Fibroblast of lung (primary cell): ENCODE data around the gene SPOCK1. TPM values are rescaled to one million over a fixed set of nuclear protein-coding genes. Genes with fewer than 3 reads are reported as not detected.
A peak's percentile ranks its signal among the peaks of the same experiment; 100 is the strongest.

Experiments
- DNase-seq, 2 donors: peaks; one replicate each; pipeline versions ENCODE4 v3.0.0 to v3.0.0-alpha.2; 2010; ENCODE audit warnings: low read depth in 2 of 2
- H2AFZ ChIP-seq: 2 replicates; pipeline ENCODE4 v1.5.1; 2012; ENCODE audit warnings: low read length, control low read depth, inconsistent platforms
- H3K27ac ChIP-seq: 2 replicates; pipeline ENCODE4 v1.5.1; 2011; ENCODE audit warnings: low read length, control low read depth; ENCODE audit not compliant: insufficient read depth
- H3K27me3 ChIP-seq: 2 replicates; pipeline ENCODE4 v1.5.1; 2011; ENCODE audit warnings: mild to moderate bottlenecking, low read length; ENCODE audit not compliant: control insufficient read depth, insufficient read depth
- H3K36me3 ChIP-seq: 2 replicates; pipeline ENCODE4 v1.5.1; 2011; ENCODE audit warnings: low read length; ENCODE audit not compliant: control insufficient read depth, insufficient read depth
- H3K4me1 ChIP-seq: 2 replicates; pipeline ENCODE4 v1.5.1; 2011; ENCODE audit warnings: low read length; ENCODE audit not compliant: control insufficient read depth, insufficient read depth; ENCODE audit errors: extremely low read depth
- H3K4me2 ChIP-seq: 2 replicates; pipeline ENCODE4 v1.5.1; 2011; ENCODE audit warnings: low read length, control low read depth; ENCODE audit not compliant: insufficient read depth; ENCODE audit errors: extremely low read depth
- H3K4me3 ChIP-seq, 4 experiments: fragments of 200-600 bp in 1 of 4; sonication (generic) in 1 of 4; replicated peaks in 1 of 4; 2 replicates each; pipeline ENCODE4 v1.5.1; 2011 to 2016; ENCODE audit warnings: low read length in 4 of 4, low read depth in 3 of 4, mild to moderate bottlenecking in 3 of 4, control low read depth in 2 of 4, inconsistent platforms in 1 of 4, mixed read lengths in 1 of 4; ENCODE audit not compliant: insufficient read depth in 1 of 4; ENCODE audit errors: control extremely low read depth in 1 of 4
- H3K79me2 ChIP-seq: 2 replicates; pipeline ENCODE4 v1.5.1; 2012; ENCODE audit warnings: mild to moderate bottlenecking, low read length, inconsistent platforms; ENCODE audit not compliant: control insufficient read depth, insufficient read depth
- H3K9ac ChIP-seq: 2 replicates; pipeline ENCODE4 v1.5.1; 2011; ENCODE audit warnings: mild to moderate bottlenecking, low read length, control low read depth; ENCODE audit not compliant: insufficient read depth
- H3K9me3 ChIP-seq: 2 replicates; pipeline ENCODE4 v1.5.1; 2012; ENCODE audit warnings: low read depth, low read length; ENCODE audit not compliant: control insufficient read depth, insufficient read depth
- H4K20me1 ChIP-seq: 2 replicates; pipeline ENCODE4 v1.5.1; 2011; ENCODE audit warnings: low read length; ENCODE audit not compliant: control insufficient read depth, insufficient read depth; ENCODE audit errors: extremely low read depth
- EZH2 ChIP-seq: IDR thresholded peaks from 2 replicates; pipeline ENCODE4 v1.5.1; 2012; ENCODE audit warnings: low read length, control low read depth, mild to moderate bottlenecking; ENCODE audit errors: missing control alignments
- polyA plus RNA-seq, 2 donors: library from polyadenylated mRNA; depleted of rRNA in 1 of 2; stranded (reverse) in 1 of 2; unstranded in 1 of 2; fragments of >200 nt; gene quantifications; 2 replicates each; pipeline ENCODE4 v1.2.1, GENCODE V29; 2011 to 2012; ENCODE audit warnings: missing spikeins in 1 of 2
- total RNA-seq: library from RNA; depleted of rRNA; stranded (reverse); fragments of >200 nt; gene quantifications from 2 replicates; pipeline ENCODE4 v1.2.1, GENCODE V29; 2014
- TF ChIP-seq, protein P1 (sequence below), 2 donors: IDR thresholded peaks in 1 of 2; conservative IDR thresholded peaks in 1 of 2; 1 replicate in 1 of 2; 2 replicates in 1 of 2; pipeline ENCODE4 v1.5.1; 2011 to 2012; ENCODE audit warnings: low read length in 2 of 2, control low read depth in 1 of 2, inconsistent platforms in 1 of 2, low read depth in 1 of 2, mild to moderate bottlenecking in 1 of 2

Gene SPOCK1
- total and polyA plus RNA-seq, 2 donors (not counting 1 experiment from before 2014, with no cell fraction given) = 11.1 to 34.9 TPM

DNA sequence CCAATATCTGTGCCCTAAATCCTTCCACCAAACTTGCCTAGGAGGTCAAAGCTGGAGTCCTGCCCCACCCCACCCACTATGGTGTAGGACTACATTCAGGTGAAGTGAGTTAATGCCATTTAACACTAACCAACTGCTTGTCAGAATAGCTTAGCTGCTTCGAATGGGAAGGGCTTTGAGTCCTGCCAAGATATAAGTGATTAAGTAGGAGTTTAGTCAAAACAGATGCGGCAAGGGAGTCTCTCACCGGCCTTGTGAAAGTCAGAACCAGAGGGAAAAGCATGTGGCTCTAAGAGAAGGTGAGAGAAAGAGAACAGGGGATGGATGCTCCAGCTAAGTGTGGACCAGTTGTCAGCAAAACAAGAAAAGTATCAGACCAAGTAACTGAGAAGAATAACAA is 132.6 kb downstream of the SPOCK1 start:
- H3K4me2 ChIP-seq = no peak overlapping the region
- H3K79me2 ChIP-seq = no peaks in the 10 kb centered on the region
- H4K20me1 ChIP-seq = no peaks in the 10 kb centered on the region
- no peaks in the 10 kb centered on the region for H3K36me3 ChIP-seq
- no peaks in the 10 kb centered on the region for H3K4me1 ChIP-seq
- no peak overlapping the region for H3K27ac ChIP-seq
- H3K9me3 ChIP-seq = no peaks in the 10 kb centered on the region
- TF ChIP-seq, protein P1, sequence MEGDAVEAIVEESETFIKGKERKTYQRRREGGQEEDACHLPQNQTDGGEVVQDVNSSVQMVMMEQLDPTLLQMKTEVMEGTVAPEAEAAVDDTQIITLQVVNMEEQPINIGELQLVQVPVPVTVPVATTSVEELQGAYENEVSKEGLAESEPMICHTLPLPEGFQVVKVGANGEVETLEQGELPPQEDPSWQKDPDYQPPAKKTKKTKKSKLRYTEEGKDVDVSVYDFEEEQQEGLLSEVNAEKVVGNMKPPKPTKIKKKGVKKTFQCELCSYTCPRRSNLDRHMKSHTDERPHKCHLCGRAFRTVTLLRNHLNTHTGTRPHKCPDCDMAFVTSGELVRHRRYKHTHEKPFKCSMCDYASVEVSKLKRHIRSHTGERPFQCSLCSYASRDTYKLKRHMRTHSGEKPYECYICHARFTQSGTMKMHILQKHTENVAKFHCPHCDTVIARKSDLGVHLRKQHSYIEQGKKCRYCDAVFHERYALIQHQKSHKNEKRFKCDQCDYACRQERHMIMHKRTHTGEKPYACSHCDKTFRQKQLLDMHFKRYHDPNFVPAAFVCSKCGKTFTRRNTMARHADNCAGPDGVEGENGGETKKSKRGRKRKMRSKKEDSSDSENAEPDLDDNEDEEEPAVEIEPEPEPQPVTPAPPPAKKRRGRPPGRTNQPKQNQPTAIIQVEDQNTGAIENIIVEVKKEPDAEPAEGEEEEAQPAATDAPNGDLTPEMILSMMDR (conservative IDR thresholded peaks at IDR 0.05 in 1 of 2, IDR thresholded peaks at IDR 0.05 in 1 of 2; ENCODE audit: low read depth in 1 of 2, low read length in 2 of 2) = no peak
- TF ChIP-seq EZH2 = no peak
- H3K9ac ChIP-seq = no peak overlapping the region
- peak in 1 of 2 donors; percentile 62 for DNase-seq
- no peak overlapping the region for H3K4me3 ChIP-seq
- no peak overlapping the region for H2AFZ ChIP-seq
- H3K27me3 ChIP-seq = no peaks in the 10 kb centered on the region

DNA sequence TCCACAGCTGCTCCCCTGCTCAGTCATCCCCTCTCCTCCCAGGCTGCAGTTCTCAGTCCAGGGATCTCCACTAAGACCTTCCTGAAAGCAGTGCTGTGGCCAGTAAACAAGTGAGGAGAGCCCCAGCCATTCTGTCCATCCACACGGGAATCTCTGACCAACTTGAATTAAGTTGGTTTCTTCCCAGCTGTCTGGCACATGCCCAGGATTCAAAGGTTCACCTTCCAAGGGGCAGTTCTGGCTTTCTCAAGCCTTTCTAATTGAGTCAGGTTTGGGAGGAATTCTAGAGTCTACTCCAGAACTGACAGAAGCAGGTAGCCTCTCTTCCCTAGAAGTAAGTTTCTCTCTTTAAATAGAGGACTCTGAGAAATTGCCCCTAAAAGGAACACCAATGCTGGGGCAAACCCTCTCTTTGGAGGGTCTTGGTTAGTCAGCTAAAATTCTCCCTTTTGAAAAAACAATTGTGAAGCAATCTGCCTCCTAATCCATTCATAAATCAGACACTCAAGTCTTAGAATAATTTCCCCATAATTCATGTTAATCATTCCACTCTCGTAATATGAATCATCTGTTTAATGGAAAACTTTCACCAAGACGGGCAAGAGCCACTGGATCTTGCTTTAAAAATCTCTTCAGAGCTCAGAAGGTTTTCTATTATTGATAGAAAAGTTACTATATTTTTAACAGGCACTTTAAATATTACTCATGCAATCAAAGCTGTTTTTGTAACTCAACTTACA is 133.8 kb downstream of the SPOCK1 start:
- no peaks in the 10 kb centered on the region for H3K79me2 ChIP-seq
- DNase-seq = peak in 1 of 2 donors; percentile 61
- no peak overlapping the region for H3K27ac ChIP-seq
- no peak overlapping the region for H3K4me2 ChIP-seq
- H3K9me3 ChIP-seq = no peaks in the 10 kb centered on the region
- TF ChIP-seq EZH2 = no peak
- TF ChIP-seq, protein P1 (conservative IDR thresholded peaks at IDR 0.05 in 1 of 2, IDR thresholded peaks at IDR 0.05 in 1 of 2; ENCODE audit: low read depth in 1 of 2, low read length in 2 of 2) = no peak
- no peak overlapping the region for H3K9ac ChIP-seq
- H3K27me3 ChIP-seq = no peaks in the 10 kb centered on the region
- H2AFZ ChIP-seq = no peak overlapping the region
- no peak overlapping the region for H3K4me3 ChIP-seq
- no peaks in the 10 kb centered on the region for H3K4me1 ChIP-seq
- H3K36me3 ChIP-seq = no peaks in the 10 kb centered on the region
- no peaks in the 10 kb centered on the region for H4K20me1 ChIP-seq

DNA sequence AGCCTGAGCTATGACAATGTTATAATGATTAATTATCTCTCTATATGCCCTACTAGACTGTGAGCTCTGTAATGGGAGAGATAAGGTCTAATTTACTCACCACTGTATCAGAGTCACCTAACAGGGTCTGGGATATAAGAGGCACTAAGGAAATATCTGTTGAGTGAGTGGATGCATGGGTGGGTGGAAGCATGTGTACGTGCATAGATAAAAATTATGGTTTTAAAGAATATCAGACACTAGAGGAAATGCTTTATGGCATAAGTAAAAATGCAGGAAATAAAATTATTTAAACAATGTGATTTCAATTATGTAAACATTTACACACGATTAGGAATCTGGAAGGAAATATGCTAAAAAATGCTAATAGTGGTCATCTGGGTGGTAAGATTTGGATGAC is 137.8 kb downstream of the SPOCK1 start:
- Histone ChIP-seq H3K27me3 (no peaks in the 10 kb centered on the region), H3K9me3 (no peaks in the 10 kb centered on the region), H3K4me2 (no peak overlapping the region), H4K20me1 (no peaks in the 10 kb centered on the region), H3K4me3 (no peak overlapping the region), H3K79me2 (no peaks in the 10 kb centered on the region), H3K27ac (no peak overlapping the region), H3K36me3 (no peaks in the 10 kb centered on the region), H3K9ac (no peak overlapping the region), H3K4me1 (no peaks in the 10 kb centered on the region), H2AFZ (no peak overlapping the region)
- DNase-seq = peak in 1 of 2 donors; percentile 92
- no peak for TF ChIP-seq EZH2
- TF ChIP-seq, protein P1 (conservative IDR thresholded peaks at IDR 0.05 in 1 of 2, IDR thresholded peaks at IDR 0.05 in 1 of 2; ENCODE audit: low read depth in 1 of 2, low read length in 2 of 2) = no peak
